CD14-positive monocyte (primary cell): Measurements from ENCODE around the gene P4HB. TPM values are rescaled to one million over a fixed set of nuclear protein-coding genes. Genes with fewer than 3 reads are reported as not detected.

Source experiments
- DNase-seq, 3 donors: peaks; one replicate each; pipeline ENCODE4 v3.0.0-alpha.2; 2011 to 2022
- H2AFZ ChIP-seq: 2 replicates; pipeline ENCODE4 v1.6.0; 2012; ENCODE audit warnings: mild to moderate bottlenecking, low read depth, low read length, inconsistent platforms; ENCODE audit not compliant: insufficient read depth, poor library complexity, severe bottlenecking
- H3K27ac ChIP-seq, 2 donors: 1 replicate in 1 of 2; 2 replicates in 1 of 2; pipeline ENCODE4 v1.5.1; 2012 to 2013; ENCODE audit warnings: low read length in 2 of 2, control low read depth in 1 of 2, inconsistent platforms in 1 of 2, low read depth in 1 of 2, mild to moderate bottlenecking in 1 of 2
- H3K27me3 ChIP-seq, 2 donors: one replicate each; pipeline versions ENCODE4 v1.6.0 to v1.6.1; 2011 to 2013; ENCODE audit warnings: low read length in 2 of 2; ENCODE audit not compliant: control insufficient read depth in 2 of 2, insufficient read depth in 2 of 2
- H3K36me3 ChIP-seq, 2 donors: replicated peaks in 1 of 2; 1 replicate in 1 of 2; 2 replicates in 1 of 2; pipeline versions ENCODE4 v1.5.1 to v1.6.1; 2012 to 2013; ENCODE audit warnings: low read length in 2 of 2, control low read depth in 1 of 2, inconsistent platforms in 1 of 2, mild to moderate bottlenecking in 1 of 2; ENCODE audit not compliant: insufficient read depth in 2 of 2, control insufficient read depth in 1 of 2
- H3K4me1 ChIP-seq, 2 donors: 1 replicate in 1 of 2; 2 replicates in 1 of 2; pipeline versions ENCODE4 v1.5.1 to v1.6.1; 2012 to 2013; ENCODE audit warnings: low read length in 2 of 2, control low read depth in 1 of 2, inconsistent platforms in 1 of 2, mild to moderate bottlenecking in 1 of 2, moderate library complexity in 1 of 2; ENCODE audit not compliant: insufficient read depth in 2 of 2, control insufficient read depth in 1 of 2
- H3K4me2 ChIP-seq: replicated peaks from 2 replicates; pipeline ENCODE3; 2012; ENCODE audit warnings: low read length, moderate library complexity, mild to moderate bottlenecking; ENCODE audit not compliant: poor library complexity, severe bottlenecking; ENCODE audit errors: extremely low read depth
- H3K4me3 ChIP-seq, 3 experiments: fragments of 200-600 bp in 1 of 3; sonication (generic) in 1 of 3; replicated peaks in 1 of 3; 1 replicate in 2 of 3; 2 replicates in 1 of 3; pipeline ENCODE4 v1.5.1; 2011 to 2013; ENCODE audit warnings: low read length in 3 of 3, mild to moderate bottlenecking in 3 of 3, control low read depth in 2 of 3, low read depth in 2 of 3, inconsistent platforms in 1 of 3, moderate library complexity in 1 of 3
- H3K79me2 ChIP-seq: 2 replicates; pipeline ENCODE4 v1.6.0; 2012; ENCODE audit warnings: mild to moderate bottlenecking, control low read depth, inconsistent platforms, low read length, moderate library complexity; ENCODE audit not compliant: insufficient read depth
- H3K9ac ChIP-seq: 2 replicates; pipeline ENCODE4 v1.6.0; 2017; ENCODE audit warnings: low read length, mild to moderate bottlenecking; ENCODE audit not compliant: insufficient read depth, poor library complexity, severe bottlenecking
- H3K9me3 ChIP-seq, 2 donors: replicated peaks in 1 of 2; 1 replicate in 1 of 2; 2 replicates in 1 of 2; pipeline versions ENCODE4 v1.5.1 to v1.6.1; 2012 to 2013; ENCODE audit warnings: low read length in 2 of 2, control low read depth in 1 of 2; ENCODE audit not compliant: control insufficient read depth in 1 of 2, insufficient read depth in 1 of 2
- H4K20me1 ChIP-seq: 2 replicates; pipeline ENCODE4 v1.6.0; 2012; ENCODE audit warnings: mild to moderate bottlenecking, low read length, control low read depth, moderate library complexity; ENCODE audit not compliant: insufficient read depth
- H3K27ac Mint-ChIP-seq, 7 donors: one replicate each; pipeline ENCODE4 v1.8.0; 2020; ENCODE audit warnings: mild to moderate bottlenecking in 7 of 7, mixed read lengths in 7 of 7, moderate library complexity in 6 of 7, inconsistent platforms in 2 of 7
- H3K27me3 Mint-ChIP-seq, 3 donors: one replicate each; pipeline ENCODE4 v1.8.0; 2021 to 2022; ENCODE audit warnings: low read depth in 3 of 3, mild to moderate bottlenecking in 3 of 3, mixed read lengths in 3 of 3, moderate library complexity in 3 of 3, inconsistent platforms in 1 of 3
- H3K36me3 Mint-ChIP-seq, 2 donors: one replicate each; pipeline ENCODE4 v1.8.0; 2020; ENCODE audit warnings: mixed read lengths in 2 of 2, inconsistent platforms in 1 of 2, mild to moderate bottlenecking in 1 of 2
- H3K4me1 Mint-ChIP-seq: one replicate; pipeline ENCODE4 v1.8.0; 2020; ENCODE audit warnings: mild to moderate bottlenecking, mixed read lengths
- H3K4me3 Mint-ChIP-seq, 2 donors: one replicate each; pipeline ENCODE4 v1.8.0; 2020; ENCODE audit warnings: mild to moderate bottlenecking in 2 of 2, mixed read lengths in 2 of 2, moderate library complexity in 1 of 2
- H3K9me3 Mint-ChIP-seq, 7 donors: one replicate each; pipeline ENCODE4 v1.8.0; 2020 to 2022; ENCODE audit warnings: mixed read lengths in 7 of 7, mild to moderate bottlenecking in 6 of 7, moderate library complexity in 6 of 7, inconsistent platforms in 2 of 7
- WGBS: methylation state at CpG from one replicate; pipeline ENCODE4 v1.1.5; 2013; ENCODE audit warnings: missing lambda C conversion rate; ENCODE audit not compliant: insufficient coverage; 5-methylcytosine and 5-hydroxymethylcytosine counted together
- intact Hi-C, 2 donors: fragments of 100-400 bp; cut with micrococcal nuclease; formaldehyde crosslinking; loops; one replicate each; pipeline versions ENCODE4 v1.15.0 to v1.15.1; 2023
- polyA plus RNA-seq, 3 donors: library from polyadenylated mRNA; depleted of rRNA in 1 of 3; unstranded in 2 of 3; stranded (reverse) in 1 of 3; fragments of 300-500 nt in 2 of 3; fragments of >200 nt in 1 of 3; fragmentation: Illumina TruSeq in 2 of 3; gene quantifications; 1 replicate in 2 of 3; 2 replicates in 1 of 3; pipeline ENCODE4 v1.2.3, GENCODE V29; 2012 to 2021
- TF ChIP-seq, protein P1 (sequence below): fragments of 200-600 bp; IDR thresholded peaks from one replicate; pipeline ENCODE4 v1.8.0; 2022; ENCODE audit warnings: antibody characterized with exemption, mild to moderate bottlenecking

P4HB gene
- polyA plus RNA-seq, 3 donors, result 108 to 297 (median 291) TPM

DNA sequence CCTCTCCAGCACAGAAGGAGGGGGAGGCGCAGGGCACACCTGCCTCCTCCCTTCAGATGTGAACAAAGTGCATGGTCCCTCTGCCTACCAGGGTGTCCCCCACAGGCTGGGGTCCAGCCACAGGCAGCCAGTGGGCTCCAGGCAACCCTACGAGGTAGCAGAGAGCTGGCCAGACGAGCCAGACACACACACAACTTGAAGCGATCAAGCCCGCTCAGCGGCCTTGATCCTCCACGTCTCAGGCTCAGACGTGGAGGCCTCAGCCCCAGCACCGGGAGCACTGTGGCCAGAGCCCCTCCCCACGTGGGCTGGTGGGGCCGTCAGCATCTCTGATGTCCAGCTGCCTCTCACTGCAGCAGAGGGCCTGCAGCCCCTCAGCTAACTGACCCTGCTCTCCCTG, 35.7 kb downstream of the P4HB start:
- H3K9ac ChIP-seq, result no peak overlapping the region
- H3K27ac Mint-ChIP-seq, result peak overlapping the region in 2 of 7 donors; percentile 9 to 75
- H4K20me1 ChIP-seq, result peaks cover 14% of the 10 kb centered on the region
- no peaks in the 10 kb centered on the region for H3K9me3 ChIP-seq
- WGBS, result 87% methylated on average over 11 of the region's 11 CpGs
- intact Hi-C loops, result loop anchor here in 1 of 2 donors (5.0 kb wide), 1 partner anchor 33 kb away; no protein-coding TSS in a partner anchor
- peaks cover 15 to 19% of the 10 kb centered on the region in 2 donors for H3K36me3 Mint-ChIP-seq
- peaks cover 11 to 14% of the 10 kb centered on the region in 2 donors for H3K36me3 ChIP-seq
- H3K4me2 ChIP-seq, result no peak overlapping the region
- TF ChIP-seq, protein P1, sequence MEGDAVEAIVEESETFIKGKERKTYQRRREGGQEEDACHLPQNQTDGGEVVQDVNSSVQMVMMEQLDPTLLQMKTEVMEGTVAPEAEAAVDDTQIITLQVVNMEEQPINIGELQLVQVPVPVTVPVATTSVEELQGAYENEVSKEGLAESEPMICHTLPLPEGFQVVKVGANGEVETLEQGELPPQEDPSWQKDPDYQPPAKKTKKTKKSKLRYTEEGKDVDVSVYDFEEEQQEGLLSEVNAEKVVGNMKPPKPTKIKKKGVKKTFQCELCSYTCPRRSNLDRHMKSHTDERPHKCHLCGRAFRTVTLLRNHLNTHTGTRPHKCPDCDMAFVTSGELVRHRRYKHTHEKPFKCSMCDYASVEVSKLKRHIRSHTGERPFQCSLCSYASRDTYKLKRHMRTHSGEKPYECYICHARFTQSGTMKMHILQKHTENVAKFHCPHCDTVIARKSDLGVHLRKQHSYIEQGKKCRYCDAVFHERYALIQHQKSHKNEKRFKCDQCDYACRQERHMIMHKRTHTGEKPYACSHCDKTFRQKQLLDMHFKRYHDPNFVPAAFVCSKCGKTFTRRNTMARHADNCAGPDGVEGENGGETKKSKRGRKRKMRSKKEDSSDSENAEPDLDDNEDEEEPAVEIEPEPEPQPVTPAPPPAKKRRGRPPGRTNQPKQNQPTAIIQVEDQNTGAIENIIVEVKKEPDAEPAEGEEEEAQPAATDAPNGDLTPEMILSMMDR, result no peak
- no peak for DNase-seq
- no peak overlapping the region for H3K27ac ChIP-seq
- H3K9me3 Mint-ChIP-seq, result no peaks in the 10 kb centered on the region
- peaks cover 0 to 3% (median 0%) of the 10 kb centered on the region in 3 donors for H3K27me3 Mint-ChIP-seq
- H3K27me3 ChIP-seq, result no peaks in the 10 kb centered on the region
- no peak overlapping the region for H3K4me3 Mint-ChIP-seq
- no peak overlapping the region for H2AFZ ChIP-seq
- peaks cover 4 to 10% of the 10 kb centered on the region in 2 donors for H3K4me1 ChIP-seq
- no peak overlapping the region for H3K4me3 ChIP-seq
- H3K79me2 ChIP-seq, result peaks cover 20% of the 10 kb centered on the region
- peaks cover 4% of the 10 kb centered on the region for H3K4me1 Mint-ChIP-seq

DNA sequence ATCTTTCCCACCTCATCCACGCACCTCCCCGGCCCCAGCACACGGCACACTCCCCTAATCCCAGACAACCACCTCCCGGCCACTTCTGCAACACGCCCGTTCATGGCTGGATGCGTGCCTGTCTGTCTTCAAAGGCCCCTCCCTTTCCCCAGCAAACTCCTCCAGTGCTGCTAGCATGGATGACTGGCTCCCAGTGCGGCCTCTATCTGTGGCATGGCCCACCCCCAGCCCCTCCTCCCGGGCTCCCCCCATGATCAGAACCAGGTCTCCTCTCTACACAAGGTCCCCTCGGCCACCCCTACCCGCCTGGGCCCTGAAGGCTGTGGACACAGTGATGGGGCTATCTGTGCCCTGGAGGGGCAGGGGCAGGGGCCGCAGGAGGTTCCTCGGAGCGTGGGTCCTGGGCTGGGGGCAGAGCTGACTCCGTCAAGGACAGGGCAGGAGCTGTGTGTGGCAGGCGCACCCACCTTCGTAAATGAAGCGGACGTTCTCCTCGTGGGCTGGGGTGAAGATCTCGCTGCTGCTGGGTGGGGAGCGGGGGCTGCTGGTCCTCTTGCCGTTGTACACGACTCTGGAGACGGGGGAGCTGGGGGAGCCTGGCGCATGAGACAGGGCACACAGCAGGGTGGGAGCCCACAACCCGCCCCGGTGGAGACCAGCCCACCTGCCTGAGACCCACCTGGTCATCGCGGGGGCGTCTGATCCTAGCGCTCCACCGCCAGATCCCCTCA, 36.4 kb downstream of the P4HB start:
- Histone ChIP-seq H4K20me1 (peaks cover 14% of the 10 kb centered on the region), H3K9me3 (no peaks in the 10 kb centered on the region), H3K4me1 (peaks cover 4 to 10% of the 10 kb centered on the region in 2 donors), H3K4me2 (no peak overlapping the region), H3K79me2 (peaks cover 15% of the 10 kb centered on the region), H3K9ac (no peak overlapping the region), H3K27me3 (no peaks in the 10 kb centered on the region), H2AFZ (no peak overlapping the region), H3K36me3 (peaks cover 11 to 14% of the 10 kb centered on the region in 2 donors), H3K27ac (no peak overlapping the region), H3K4me3 (no peak overlapping the region)
- H3K4me3 Mint-ChIP-seq, result no peak overlapping the region
- DNase-seq, result no peak
- H3K36me3 Mint-ChIP-seq, result peaks cover 12 to 19% of the 10 kb centered on the region in 2 donors
- H3K27me3 Mint-ChIP-seq, result peaks cover 0 to 3% (median 0%) of the 10 kb centered on the region in 3 donors
- no peaks in the 10 kb centered on the region for H3K9me3 Mint-ChIP-seq
- TF ChIP-seq, protein P1, result no peak
- 96% methylated on average over 33 of the region's 33 CpGs for WGBS
- H3K4me1 Mint-ChIP-seq, result peaks cover 4% of the 10 kb centered on the region
- intact Hi-C loops, result loop anchor here in 1 of 2 donors (5.0 kb wide), 1 partner anchor 33 kb away; no protein-coding TSS in a partner anchor
- H3K27ac Mint-ChIP-seq, result peak overlapping the region in 1 of 7 donors; percentile 26
